K562 (cell line): ENCODE measurements around the gene ZNF787. TPM values are rescaled to one million over a fixed set of nuclear protein-coding genes. Genes with fewer than 3 reads are reported as not detected.

Experiments
- ARID3A ChIP-seq: IDR thresholded peaks from 2 replicates; pipeline ENCODE4 v1.6.1; 2012; ENCODE audit warnings: low read depth, low read length, improper control_type of control experiment, borderline replicate concordance
- FOXM1 ChIP-seq, 2 experiments: fragments of 450-650 bp in 1 of 2; sonication (generic) in 1 of 2; formaldehyde crosslinking in 1 of 2; IDR thresholded peaks; 2 replicates each; pipeline versions ENCODE4 v1.6.1 to v1.9.0; 2017 to 2022; ENCODE audit warnings: low read depth in 2 of 2, mild to moderate bottlenecking in 2 of 2, missing genetic modification reagents in 1 of 2, moderate library complexity in 1 of 2
- PHTF2 ChIP-seq: fragments of 250-450 bp; sonication (Bioruptor Pico); IDR thresholded peaks from 2 replicates; pipeline ENCODE4 v1.5.0; 2021; ENCODE audit warnings: mild to moderate bottlenecking
- POLR3A ChIP-seq: IDR thresholded peaks from 2 replicates; pipeline ENCODE4 v1.6.1; 2011; ENCODE audit warnings: borderline replicate concordance, mild to moderate bottlenecking, moderate library complexity; ENCODE audit not compliant: insufficient read length, insufficient read depth; ENCODE audit errors: extremely low read depth
- REST ChIP-seq, 2 experiments: fragments of 450-650 bp; formaldehyde crosslinking in 1 of 2; IDR thresholded peaks; 2 replicates each; pipeline versions ENCODE4 v1.4.0 to v1.6.1; 2014 to 2020; ENCODE audit warnings: mild to moderate bottlenecking in 2 of 2, borderline replicate concordance in 1 of 2, low read depth in 1 of 2
- RFX1 ChIP-seq: fragments of 450-650 bp; IDR thresholded peaks from 2 replicates; pipeline ENCODE4 v1.6.1; 2016; ENCODE audit warnings: mild to moderate bottlenecking, moderate library complexity
- SREBF1 ChIP-seq: fragments of 150-350 bp; IDR thresholded peaks from 2 replicates; pipeline ENCODE4 v1.6.1; 2014; ENCODE audit warnings: antibody characterized with exemption, low read depth, low read length, borderline replicate concordance
- ZFPM2 ChIP-seq: fragments of 250-450 bp; sonication (Bioruptor Pico); IDR thresholded peaks from 2 replicates; pipeline ENCODE4 v1.5.1; 2022; ENCODE audit warnings: mild to moderate bottlenecking
- ZNF12 ChIP-seq: sonication (generic); formaldehyde crosslinking; IDR thresholded peaks from 2 replicates; pipeline ENCODE4 v1.4.0; 2020; ENCODE audit warnings: mild to moderate bottlenecking, missing genetic modification reagents
- ZNF79 ChIP-seq: fragments of 250-450 bp; sonication (Bioruptor Pico); IDR thresholded peaks from 2 replicates; pipeline ENCODE4 v1.4.0; 2020; ENCODE audit warnings: low read depth, mild to moderate bottlenecking, moderate library complexity
- polyA plus RNA-seq, 8 experiments: library from polyadenylated mRNA; depleted of rRNA in 4 of 8; stranded (reverse) in 5 of 8; unstranded in 3 of 8; fragments of >200 nt; fragmentation: Nextera tagmentation in 2 of 8; fragmentation: Illumina TruSeq in 1 of 8; extraction: Ambion mirVana in 2 of 8; extraction: Trizol in 1 of 8; gene quantifications; 2 replicates each; pipeline versions ENCODE4 v1.2.1 to v1.2.3, GENCODE V29; 2011 to 2014; ENCODE audit warnings: inconsistent platforms in 1 of 8, missing spikeins in 1 of 8
- total RNA-seq, 7 experiments: library from RNA; depleted of rRNA in 6 of 7; stranded (reverse); fragments of >200 nt in 6 of 7; fragmentation: Illumina TruSeq in 2 of 7; extraction: Trizol in 2 of 7; gene quantifications; 2 replicates each; pipeline versions ENCODE4 v1.2.1 to v1.2.3, GENCODE V29; 2011 to 2021; ENCODE audit warnings: low replicate concordance in 1 of 7

The ZNF787 gene
- total and polyA plus RNA-seq, 9 of the 15 experiments (the other 6 are each of a cell fraction or from before 2014, with no cell fraction given) = 0.45 to 77.6 (median 7.3) TPM

DNA sequence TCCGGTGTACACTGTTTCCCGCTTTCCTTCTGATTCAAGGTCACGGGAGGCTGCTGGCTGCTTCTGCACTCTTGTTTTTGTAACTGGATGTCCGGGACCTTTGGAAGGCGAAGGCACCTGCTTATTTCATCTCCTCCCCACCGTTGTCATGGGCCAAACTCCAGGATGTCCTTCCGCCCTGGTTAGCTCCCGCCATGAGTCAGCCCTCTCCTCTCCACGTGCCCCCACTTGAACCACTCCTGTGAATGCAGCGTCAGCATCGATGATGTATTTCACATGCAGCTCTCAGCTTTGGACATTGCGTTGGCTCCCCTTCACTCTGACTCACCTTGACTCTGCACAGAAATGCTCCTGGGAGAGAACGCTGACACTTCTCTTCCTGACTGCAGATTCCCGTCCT is 49.2 kb upstream of the ZNF787 start (continued):
- TF ChIP-seq POLR3A (no peak), REST (IDR thresholded peaks at IDR 0.05; ENCODE audit: borderline replicate concordance) (peak; percentile 26; the same call in 1 of the 2 replicates), REST (CRISPR knock-in tag; IDR thresholded peaks at IDR 0.05; ENCODE audit: low read depth) (no peak), SREBF1 (no peak), FOXM1 (IDR thresholded peaks at IDR 0.05; ENCODE audit: low read depth) (no peak), FOXM1 (CRISPR knock-in tag; IDR thresholded peaks at IDR 0.05; ENCODE audit: low read depth) (no peak), ARID3A (no peak), PHTF2 (CRISPR knock-in tag) (no peak), ZFPM2 (CRISPR knock-in tag) (no peak), ZNF79 (CRISPR knock-in tag) (no peak), RFX1 (no peak), ZNF12 (CRISPR knock-in tag) (no peak)
